Left cardiac atrium (tissue), 4 donors: Measurements from ENCODE around the gene GREB1L. TPM values are rescaled to one million over a fixed set of nuclear protein-coding genes. Genes with fewer than 3 reads are reported as not detected.

Source experiments
- ATAC-seq, 2 donors: fragments of 200-7000 bp; cut with Tn5 transposase; one replicate each; pipeline ENCODE4 v1.9.1; 2020; ENCODE audit warnings: mild to moderate bottlenecking in 2 of 2, moderate library complexity in 2 of 2
- DNase-seq: peaks from one replicate; pipeline ENCODE4 v3.0.0-alpha.2; 2020
- intact Hi-C, 2 donors: fragments of 100-400 bp; cut with DNase I; formaldehyde crosslinking; loops; one replicate each; pipeline versions ENCODE4 v1.14.1 to v1.15.1; 2022 to 2023
- total RNA-seq, 2 donors: library from RNA; stranded (reverse); fragmentation: NEBNext Ultra II Directional; extraction: Animal tissue kit (Norgen Biotek cat#: 25700); gene quantifications; one replicate each; pipeline ENCODE4 v1.2.1, GENCODE V29; 2021
- donor health status: DM: no; HTN: yes; CAD: no.
- donor health status: DM: no; HTN: yes; CAD: no; lungs with severe emphysema.
- donor health status: DM: yes; HTN: yes; CAD: no.
- donor health status: Dilated cardiomyopathy.

The GREB1L gene
- total RNA-seq, 2 donors from 2014 or later, result 12.0 to 19.7 TPM

DNA sequence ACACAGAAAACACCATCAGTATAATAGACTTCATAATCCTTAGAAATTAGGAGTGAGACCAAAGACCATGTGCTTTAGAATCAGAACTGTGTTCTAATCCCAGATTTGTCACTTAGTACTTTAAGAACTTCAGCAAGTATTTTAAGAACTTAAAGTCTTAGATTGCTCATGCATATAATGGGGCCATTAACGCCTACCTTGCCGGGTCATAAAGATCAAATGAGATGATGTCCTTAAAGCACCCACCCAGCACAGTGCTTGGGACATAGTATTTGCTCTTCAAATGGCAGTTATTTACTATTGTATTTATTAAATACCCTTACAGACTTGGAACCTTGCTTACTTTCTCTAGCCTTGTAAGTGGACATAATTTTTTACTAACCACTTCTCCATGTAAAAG lies 156.1 kb downstream of the GREB1L start:
- no peak for ATAC-seq
- intact Hi-C loops, result no loop called here
- no peak for DNase-seq

DNA sequence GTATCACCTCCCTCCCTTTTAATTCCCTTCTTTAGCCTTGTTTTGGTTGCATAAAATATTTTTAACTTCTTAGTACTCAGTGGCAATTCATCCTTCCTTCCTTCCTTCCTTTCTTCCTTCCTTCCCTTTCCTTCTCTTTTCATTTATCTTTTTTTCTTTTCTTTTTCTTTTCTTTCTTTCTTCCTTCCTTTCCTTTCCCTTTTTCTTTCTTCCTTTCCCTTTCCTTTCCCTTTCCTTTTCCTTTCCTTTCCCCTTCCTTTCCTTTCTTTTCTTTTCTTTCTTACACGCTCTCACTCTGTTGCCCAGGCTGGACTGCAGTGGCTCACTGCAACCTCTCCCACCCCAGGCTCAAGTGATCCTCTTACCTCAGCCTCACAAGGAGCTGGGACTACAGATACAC lies 160.2 kb downstream of the GREB1L start:
- ATAC-seq (no peak), DNase-seq (no peak)
- intact Hi-C loops, result no loop called here

DNA sequence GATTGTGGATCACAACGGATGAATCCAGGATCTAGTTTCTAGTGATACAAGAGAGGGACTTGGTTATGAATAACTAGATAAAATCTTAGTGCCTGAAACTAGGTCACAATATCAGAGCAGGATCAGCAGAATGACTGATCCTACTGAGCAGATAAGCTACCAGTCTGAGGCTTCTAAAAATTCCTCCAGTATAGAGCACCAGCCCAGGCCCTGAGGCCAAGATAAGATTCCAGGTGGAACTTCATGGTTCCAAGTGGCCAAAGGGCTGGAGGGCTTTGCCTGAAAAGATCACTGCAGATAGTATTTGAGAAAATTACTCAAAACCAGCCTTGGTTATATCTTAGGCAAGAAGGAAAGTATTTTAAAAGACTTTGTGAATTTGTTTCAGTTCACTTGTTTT lies 162.4 kb downstream of the GREB1L start:
- intact Hi-C loops, result no loop called here
- DNase-seq (no peak), ATAC-seq (no peak)

DNA sequence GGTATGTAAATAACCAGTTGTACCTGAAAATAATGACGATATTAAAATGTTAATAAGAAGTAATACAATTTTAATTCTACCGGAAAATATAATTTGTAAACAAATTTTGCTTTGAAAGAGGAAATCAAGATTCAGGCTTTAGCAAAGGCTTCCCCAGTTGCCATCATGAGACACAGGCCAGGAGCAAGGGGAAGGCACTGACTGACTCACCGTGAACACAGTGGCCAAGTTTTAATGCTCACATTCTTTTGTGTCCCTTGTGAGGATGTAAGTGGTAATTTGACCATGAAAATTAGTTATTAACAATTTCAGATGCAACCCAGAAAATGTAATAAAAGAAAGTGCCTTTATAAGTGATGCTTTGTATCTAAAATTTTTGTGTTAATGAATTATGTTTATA lies 164.1 kb downstream of the GREB1L start:
- DNase-seq (no peak), ATAC-seq (no peak)
- intact Hi-C loops, result no loop called here

DNA sequence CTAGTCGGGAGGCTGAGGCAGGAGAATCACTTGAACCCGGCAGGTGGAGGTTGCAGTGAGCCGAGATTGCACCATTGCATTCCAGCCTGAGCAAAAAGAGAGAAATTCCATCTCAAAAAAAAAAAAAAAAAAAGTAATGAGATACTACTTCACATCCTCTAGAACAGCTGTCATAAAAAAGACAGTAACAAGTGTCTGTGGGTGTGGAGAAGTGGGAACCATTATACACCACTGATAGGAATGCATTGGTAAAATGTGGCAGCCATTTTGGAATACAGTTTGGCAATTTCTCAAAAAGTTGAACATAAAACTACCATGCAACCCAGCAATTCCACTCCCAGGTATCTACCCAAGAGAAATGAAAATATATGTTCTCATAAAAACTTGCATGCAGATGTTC lies 166.6 kb downstream of the GREB1L start:
- intact Hi-C loops, result no loop called here
- DNase-seq (no peak), ATAC-seq (no peak)

DNA sequence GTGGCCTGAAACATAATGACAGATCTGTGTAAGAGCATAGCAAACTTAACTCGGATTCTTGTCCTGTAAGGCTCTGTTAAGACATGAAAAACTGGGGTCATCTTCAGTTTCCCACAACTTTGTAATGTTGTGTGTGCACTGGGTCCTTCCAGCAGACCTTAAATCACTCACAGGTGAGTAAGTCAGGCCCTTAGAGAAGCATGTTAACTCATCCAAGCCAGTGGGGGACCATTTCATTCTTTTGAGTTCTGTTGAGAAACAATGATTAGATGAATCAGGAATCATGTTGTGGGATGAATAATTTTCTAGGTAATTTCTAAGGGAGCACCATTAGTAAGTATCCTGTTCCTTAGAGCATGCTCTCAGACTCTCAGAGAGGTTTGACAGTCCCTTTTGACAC lies 191.4 kb downstream of the GREB1L start:
- intact Hi-C loops, result no loop called here
- no peak for DNase-seq
- ATAC-seq, result no peak

DNA sequence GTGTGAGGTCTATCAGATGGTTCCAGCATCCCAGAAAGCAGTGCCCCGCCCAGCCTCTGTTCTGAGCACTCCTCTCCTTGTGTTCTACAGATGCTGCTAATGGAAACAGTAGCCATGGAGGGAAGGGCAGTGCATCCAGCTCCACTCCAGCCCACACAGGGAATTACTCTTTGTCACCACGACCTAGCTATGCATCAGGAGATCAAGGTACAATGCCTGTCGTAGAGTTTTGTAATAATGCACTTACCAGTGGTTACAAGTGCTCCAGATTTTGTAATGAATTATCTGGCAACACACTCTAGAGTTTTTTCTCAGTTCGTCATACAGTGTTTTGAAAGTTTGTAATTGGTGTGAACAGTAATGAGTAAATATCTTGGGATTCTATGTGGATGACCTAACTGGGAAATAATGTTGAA lies 197.4 kb downstream of the GREB1L start:
- peak; percentile 12 to 73 for ATAC-seq
- no peak for DNase-seq
- intact Hi-C loops, result no loop called here

DNA sequence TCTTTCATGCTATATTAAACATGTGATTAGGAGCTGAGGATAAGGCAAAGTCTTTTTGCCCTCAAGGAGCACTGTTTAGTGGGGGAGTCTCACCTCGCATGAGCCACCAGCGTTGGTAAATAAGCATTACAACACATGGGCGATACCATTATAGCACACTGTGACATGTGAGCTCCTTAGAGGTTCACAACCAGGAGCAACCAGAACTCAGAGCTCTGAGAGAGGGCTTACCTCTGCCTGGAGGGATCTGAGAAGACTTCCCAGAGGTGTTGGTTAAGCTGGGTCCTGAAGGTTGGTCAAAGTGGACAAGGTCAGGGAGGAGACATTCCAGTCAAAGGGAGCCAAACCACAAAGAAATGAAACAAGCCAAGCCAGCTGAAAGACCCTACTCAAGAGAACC lies 199.6 kb downstream of the GREB1L start:
- ATAC-seq, result no peak
- intact Hi-C loops, result loop anchor here in 1 of 2 donors (5.0 kb wide), 1 partner anchor 244 kb away; no protein-coding TSS in a partner anchor
- no peak for DNase-seq

DNA sequence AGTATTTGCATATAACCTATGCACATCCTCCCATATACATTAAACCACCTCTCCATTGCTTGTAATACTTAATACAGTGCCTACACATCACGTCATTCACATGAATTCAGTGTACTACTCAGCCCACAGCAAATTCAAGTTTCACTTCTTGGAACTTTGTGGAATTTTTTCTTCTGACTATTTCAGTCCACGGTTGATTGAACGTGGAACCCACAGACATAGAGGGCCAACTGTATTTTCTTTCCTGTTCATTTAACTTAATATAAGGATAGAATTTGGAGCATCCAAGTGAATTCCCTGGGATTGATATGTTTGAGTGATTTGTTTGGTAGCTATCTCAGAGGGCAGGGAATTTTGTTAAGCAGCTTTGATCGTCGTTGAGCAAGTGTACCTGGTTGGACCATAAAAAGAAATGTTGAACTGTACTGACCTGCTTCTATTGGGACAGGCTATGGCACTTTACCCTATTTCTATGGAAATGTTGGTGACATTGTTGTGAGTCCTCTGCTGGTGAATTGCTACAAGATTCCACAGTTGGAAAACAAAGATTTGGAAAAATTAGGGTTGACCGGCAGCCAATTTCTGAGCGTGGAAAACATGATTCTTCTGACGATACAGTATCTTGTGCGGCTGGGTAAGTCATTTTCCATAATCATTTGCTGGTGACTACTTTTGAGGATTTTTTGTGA lies 201.9 kb downstream of the GREB1L start:
- no peak for ATAC-seq

DNA sequence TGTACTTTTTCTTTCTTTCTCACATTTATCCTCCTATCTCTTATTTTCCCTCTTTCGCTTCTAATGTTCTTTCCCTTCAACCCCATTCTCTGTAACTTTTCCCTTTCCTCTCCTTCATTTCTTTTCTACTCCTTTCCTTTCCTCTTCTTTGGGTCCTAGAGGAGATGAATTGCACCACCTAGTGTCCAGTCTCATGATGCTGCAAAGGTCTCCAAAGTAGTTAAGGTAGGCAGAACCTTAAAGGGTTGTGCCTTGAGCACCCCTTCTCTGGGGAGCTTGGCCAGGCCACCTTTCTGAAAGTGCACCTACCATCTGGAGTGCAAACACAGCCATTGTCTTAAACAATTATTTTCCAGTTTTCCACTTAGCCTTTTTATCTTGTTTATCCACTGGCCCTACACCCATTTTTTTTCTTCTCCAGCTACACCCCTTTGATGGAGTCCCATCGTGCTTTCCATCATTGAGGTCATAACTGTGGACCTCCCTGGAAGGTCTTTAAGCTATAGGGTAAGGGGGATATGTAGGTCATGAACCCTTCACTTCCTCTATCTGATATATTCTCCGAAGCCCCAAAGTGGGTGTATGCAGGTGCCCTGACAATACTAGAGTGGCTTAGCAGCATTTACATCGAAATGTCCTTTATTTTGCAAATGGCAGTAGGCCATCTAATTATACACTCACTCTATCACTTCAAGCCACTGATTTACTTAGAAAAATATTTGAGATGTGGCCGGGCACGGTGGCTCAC lies 202.6 kb downstream of the GREB1L start:
- DNase-seq (no peak), ATAC-seq (peak; percentile 62 to 67)
- intact Hi-C loops, result loop anchor here (2.0 to 5.0 kb wide), 2 partner anchors 247 to 250 kb away; no protein-coding TSS in a partner anchor

More for the DNA sequence above, 201.9 kb downstream of the GREB1L start:
- DNase-seq, result no peak
- intact Hi-C loops, result loop anchor here (2.0 to 5.0 kb wide), 2 partner anchors 247 to 249 kb away; no protein-coding TSS in a partner anchor

DNA sequence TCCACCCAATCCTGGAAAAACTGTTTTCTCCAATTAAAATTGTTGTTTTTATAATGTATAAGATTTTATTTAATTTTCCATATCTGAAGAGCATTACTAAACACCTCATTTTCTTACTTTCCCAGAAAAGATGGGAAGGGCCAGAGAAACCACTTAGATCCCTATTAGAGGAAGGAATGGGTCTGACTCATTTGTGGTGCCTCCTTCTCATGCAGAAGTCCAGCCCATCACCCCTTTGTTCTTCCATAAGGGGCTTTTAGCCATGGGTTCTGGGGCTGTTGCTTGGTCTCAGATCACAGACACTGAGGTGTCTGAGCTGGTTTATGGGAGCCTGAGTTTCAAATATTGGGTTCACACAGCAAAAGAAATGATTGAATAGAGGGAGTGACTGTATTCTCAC lies 206.3 kb downstream of the GREB1L start:
- intact Hi-C loops, result no loop called here
- ATAC-seq (no peak), DNase-seq (no peak)

DNA sequence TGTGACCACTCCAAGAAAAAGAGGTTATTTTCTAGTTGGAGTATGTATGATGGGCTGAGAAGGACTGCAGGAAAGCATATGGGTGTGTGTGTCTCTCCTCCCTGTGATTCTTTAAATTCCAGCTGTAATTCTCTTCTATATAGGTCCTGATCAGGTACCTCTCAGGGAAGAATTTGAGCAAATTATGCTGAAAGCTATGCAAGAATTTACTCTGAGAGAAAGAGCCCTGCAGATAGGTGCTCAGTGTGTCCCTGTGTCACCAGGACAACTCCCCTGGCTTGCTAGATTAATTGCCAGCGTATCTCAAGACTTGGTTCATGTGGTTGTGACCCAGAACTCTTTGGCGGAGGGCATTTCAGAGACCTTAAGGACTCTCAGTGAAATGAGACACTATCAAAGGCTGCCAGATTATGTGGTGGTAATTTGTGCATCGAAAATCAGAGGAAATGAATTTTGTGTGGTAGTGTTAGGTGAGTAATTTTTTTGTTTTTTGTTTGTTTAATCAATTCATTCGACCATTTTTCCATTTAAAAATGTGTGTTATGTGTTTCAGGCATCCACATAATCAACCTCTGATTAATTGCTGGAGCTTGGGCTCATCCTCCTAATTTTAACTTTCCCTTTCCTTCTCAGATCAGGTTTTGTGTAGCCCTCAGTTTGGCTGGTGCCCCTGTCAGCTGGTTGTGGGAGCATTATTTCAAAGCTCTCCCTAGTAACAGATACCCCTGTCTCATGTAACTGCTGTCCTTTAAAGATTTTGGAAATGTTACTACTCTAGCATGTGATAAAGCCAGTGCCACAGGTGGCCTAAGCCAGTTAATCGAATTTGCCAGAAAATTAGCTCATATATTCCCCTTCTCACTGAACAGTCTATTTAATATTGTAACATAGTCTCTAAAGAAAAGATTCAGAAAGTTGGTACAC lies 207.6 kb downstream of the GREB1L start:
- intact Hi-C loops, result loop anchor here in 1 of 2 donors (5.0 kb wide), 1 partner anchor 207 kb away; the partner anchor contains the start of gene GREB1L
- DNase-seq, result no peak
- ATAC-seq, result no peak

DNA sequence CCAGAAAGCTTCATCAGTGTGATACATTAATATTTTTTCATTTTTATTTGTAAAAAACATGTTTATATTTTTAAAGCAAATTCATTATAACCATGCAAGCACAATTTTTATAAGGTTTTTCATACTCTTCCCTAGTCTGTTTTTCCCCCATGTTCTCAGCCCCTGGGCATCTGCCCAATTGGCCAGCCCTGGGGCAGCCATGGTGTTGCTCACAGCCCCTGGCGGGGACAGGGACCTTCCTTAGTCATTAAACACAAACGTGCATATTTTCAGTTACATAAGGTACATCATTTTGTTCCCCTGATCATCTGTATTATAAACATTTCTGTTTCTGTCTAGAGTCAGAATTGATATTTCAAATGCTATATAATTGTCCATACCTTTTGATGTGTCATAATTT lies 208.5 kb downstream of the GREB1L start:
- no peak for DNase-seq
- ATAC-seq, result peak in 1 of 2 donors; percentile 35
- intact Hi-C loops, result loop anchor here in 1 of 2 donors (5.0 kb wide), 1 partner anchor 208 kb away; the partner anchor contains the start of gene GREB1L

DNA sequence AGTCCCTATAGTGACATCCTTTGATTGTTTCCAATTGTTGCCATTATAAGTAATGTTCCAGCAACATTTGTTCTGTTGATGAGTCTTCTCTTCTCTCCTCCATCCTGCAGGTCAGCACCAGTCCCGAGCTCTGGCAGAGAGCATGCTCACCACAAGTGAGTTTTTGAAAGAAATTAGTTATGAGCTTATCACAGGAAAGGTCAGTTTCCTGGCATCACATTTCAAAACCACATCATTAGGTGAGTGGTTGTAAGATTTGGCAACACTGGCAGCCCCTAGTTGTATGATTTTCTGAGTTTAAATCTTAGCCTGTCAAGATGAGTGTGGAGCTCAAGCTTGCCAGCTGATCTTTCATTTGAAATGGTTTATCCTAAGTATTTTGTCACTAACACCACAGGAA lies 208.9 kb downstream of the GREB1L start:
- no peak for DNase-seq
- peak; percentile 16 to 79 for ATAC-seq
- intact Hi-C loops, result loop anchor here in 1 of 2 donors (5.0 kb wide), 1 partner anchor 209 kb away; the partner anchor contains the start of gene GREB1L

DNA sequence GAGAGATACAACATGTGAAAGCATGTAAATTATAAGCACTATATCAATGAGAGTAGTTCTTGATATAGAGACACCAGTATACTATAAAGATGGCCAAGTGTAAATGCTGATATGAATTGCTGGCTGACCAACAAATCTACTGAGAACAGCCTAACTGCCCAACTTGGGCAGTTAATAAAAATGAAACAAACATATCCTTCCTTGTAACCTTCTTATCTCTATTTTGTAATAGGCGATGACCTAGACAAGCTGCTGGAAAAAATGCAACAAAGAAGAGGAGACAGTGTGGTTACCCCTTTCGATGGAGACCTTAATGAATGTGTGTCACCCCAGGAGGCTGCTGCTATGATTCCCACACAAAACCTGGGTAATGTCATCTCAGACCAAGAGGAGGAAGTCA lies 209.8 kb downstream of the GREB1L start:
- ATAC-seq (no peak), DNase-seq (no peak)
- intact Hi-C loops, result loop anchor here in 1 of 2 donors (5.0 kb wide), 1 partner anchor 210 kb away; the partner anchor contains the start of gene GREB1L

DNA sequence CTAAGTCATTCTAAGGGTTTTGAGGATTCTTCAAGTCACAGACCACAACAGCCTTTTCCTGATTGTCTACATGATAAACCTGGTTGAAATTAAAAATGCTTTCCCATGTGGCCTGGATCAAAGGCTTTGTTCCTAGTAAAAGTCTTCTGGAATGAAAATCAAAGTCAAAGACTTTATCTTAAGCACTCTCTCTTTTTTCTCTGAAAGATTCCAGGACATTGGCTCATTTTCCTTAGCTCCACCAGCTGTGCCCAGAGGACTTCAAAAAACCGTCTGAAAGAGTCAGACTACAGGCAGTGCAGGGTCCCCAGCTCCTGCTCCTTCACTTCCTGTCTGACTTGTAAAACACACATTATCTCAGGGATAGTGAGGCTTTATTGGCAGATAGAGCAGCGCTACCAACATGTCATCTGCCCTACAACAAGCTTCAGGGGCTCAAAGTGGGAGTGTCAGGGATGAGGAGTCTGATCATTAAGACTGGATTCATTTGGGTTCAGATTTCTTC lies 210.3 kb downstream of the GREB1L start:
- ATAC-seq (no peak), DNase-seq (no peak)
- intact Hi-C loops, result loop anchor here in 1 of 2 donors (5.0 kb wide), 1 partner anchor 210 kb away; the partner anchor contains the start of gene GREB1L

DNA sequence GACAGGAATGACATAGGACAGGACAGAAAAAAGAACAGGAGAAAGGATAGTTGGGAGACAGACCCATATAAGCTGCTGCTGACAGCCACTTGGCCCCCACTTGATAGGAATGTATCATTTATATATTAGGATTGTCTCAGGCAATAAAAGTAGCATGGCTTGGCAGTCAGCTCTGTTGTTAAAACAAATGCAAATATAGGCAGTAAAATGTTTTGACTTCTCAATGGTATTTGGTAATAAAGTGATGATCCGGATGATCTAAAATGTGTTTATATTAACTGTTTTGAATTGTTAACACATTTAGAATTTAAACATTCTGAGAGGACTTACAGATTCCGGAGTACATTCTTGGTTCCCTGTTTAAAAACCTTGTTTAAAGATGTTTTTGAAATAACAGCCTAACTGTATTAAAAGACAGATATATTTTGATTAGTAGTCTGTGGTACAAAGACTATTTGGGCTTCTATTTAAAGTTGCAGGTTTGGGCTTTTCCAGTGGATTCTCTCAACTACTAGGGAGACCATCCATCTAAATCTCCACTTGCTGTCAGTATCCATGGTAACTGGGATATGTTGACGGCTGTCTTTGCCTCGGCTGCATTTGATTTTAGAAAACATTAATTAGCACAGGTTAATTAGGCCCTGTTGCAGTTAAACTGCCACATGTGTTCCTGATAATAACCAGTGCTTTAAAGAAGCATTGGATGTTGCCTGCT lies 210.9 kb downstream of the GREB1L start:
- DNase-seq (no peak), ATAC-seq (no peak)
- intact Hi-C loops, result loop anchor here in 1 of 2 donors (5.0 kb wide), 1 partner anchor 211 kb away; the partner anchor contains the start of gene GREB1L

DNA sequence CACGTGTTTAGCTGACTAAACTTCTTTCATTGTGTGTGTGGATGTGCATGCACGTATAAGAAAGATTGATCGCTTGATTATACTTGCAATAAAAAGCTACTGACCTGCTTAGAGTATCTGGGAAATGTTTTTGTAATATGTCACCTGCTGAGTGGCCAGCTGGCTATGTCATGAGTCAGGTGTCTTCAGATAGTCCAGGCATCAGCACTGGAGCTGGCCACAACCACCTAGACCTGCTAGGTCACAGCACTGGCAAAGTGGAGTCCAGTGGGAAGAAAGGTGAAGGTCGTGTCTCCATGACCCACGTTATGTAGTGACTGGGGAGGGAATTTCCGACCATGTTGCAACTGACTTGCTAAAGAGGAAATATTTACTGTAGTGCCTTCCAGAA lies 211.5 kb downstream of the GREB1L start:
- intact Hi-C loops, result loop anchor here in 1 of 2 donors (5.0 kb wide), 1 partner anchor 211 kb away; the partner anchor contains the start of gene GREB1L
- ATAC-seq (peak in 1 of 2 donors; percentile 7), DNase-seq (no peak)
